DMS153 treated with DMSO at 0.1 percent for 48 hours (cell line): ENCODE results near the gene ZBTB11.
"Not testable (repeated sequence)": the region's sequence is repeated elsewhere in the genome, so short reads cannot be mapped to it uniquely, and the experiment has no call there.

Source experiments
- DNase-seq: peaks from one replicate; lab custom pipeline; 2025; ENCODE audit not compliant: unreplicated experiment; lab: John Stamatoyannopoulos, UW

ZBTB11 gene, protein sequence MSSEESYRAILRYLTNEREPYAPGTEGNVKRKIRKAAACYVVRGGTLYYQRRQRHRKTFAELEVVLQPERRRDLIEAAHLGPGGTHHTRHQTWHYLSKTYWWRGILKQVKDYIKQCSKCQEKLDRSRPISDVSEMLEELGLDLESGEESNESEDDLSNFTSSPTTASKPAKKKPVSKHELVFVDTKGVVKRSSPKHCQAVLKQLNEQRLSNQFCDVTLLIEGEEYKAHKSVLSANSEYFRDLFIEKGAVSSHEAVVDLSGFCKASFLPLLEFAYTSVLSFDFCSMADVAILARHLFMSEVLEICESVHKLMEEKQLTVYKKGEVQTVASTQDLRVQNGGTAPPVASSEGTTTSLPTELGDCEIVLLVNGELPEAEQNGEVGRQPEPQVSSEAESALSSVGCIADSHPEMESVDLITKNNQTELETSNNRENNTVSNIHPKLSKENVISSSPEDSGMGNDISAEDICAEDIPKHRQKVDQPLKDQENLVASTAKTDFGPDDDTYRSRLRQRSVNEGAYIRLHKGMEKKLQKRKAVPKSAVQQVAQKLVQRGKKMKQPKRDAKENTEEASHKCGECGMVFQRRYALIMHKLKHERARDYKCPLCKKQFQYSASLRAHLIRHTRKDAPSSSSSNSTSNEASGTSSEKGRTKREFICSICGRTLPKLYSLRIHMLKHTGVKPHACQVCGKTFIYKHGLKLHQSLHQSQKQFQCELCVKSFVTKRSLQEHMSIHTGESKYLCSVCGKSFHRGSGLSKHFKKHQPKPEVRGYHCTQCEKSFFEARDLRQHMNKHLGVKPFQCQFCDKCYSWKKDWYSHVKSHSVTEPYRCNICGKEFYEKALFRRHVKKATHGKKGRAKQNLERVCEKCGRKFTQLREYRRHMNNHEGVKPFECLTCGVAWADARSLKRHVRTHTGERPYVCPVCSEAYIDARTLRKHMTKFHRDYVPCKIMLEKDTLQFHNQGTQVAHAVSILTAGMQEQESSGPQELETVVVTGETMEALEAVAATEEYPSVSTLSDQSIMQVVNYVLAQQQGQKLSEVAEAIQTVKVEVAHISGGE

DNA sequence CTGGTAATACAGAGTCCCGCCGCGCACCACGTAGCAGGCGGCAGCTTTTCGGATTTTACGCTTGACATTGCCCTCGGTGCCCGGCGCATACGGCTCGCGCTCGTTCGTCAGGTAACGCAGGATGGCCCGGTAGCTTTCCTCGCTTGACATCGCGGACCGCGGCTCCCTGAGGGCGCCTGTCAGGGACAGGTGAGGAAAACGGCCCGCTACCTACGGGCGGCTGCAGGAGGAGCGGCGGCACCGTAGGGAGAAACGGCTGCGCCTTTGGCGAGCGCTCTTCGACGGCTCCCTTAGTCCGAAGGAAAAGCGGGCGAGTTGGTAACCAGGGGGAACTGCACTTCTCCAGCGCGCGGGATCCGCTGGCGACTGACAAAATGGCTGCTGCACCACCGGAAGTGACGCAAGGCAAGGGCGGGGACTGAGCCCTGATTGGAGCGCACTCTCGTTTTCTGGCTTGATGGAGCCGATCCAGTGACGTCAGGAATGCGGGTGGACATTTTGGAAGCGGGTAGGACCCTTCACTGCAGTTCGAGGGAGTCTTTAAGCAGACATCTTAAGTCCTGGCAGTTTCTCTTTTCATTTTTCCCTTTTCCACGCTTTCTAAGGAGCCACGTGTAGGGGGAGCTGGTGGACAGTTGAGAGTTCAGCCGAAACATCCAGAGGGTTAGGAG lies at the start of gene ZBTB11:
Gene ZBTB11 (minus strand): TSS at position 368 of the 671 bp plus-strand sequence. CDS start 218 bp downstream, at position 150.
- no peak for DNase-seq

DNA sequence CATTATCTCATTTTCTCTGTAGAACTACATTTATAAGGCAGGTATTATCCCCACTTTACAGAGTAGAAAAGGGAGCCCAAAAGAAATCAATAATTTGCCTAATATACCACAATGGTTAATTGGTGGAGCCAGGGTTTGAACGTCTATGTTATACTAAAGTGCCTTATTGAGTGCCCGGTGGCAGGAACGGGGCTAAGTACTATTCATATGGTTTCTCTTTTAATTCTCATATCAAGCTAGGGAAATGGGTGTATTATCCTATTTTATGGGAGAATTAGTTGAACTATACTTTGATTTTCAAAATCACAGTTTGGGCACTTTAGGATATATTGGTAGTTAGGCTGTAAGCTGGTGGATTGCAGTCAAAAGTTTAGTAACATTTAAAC lies 49.0 kb upstream of the ZBTB11 start:
- DNase-seq, result no peak

GRCh38 chr3:101725194-101725889 lies 48.4 kb upstream of the ZBTB11 start:
- DNase-seq, result peak; percentile 14

GRCh38 chr3:101724329-101725193 lies 47.6 kb upstream of the ZBTB11 start, which contains the start of gene CEP97:
Gene CEP97 (plus strand): TSS chr3:101724614. CDS start chr3:101724677, 63 bp downstream.
- DNase-seq, result peak; percentile 95

DNA sequence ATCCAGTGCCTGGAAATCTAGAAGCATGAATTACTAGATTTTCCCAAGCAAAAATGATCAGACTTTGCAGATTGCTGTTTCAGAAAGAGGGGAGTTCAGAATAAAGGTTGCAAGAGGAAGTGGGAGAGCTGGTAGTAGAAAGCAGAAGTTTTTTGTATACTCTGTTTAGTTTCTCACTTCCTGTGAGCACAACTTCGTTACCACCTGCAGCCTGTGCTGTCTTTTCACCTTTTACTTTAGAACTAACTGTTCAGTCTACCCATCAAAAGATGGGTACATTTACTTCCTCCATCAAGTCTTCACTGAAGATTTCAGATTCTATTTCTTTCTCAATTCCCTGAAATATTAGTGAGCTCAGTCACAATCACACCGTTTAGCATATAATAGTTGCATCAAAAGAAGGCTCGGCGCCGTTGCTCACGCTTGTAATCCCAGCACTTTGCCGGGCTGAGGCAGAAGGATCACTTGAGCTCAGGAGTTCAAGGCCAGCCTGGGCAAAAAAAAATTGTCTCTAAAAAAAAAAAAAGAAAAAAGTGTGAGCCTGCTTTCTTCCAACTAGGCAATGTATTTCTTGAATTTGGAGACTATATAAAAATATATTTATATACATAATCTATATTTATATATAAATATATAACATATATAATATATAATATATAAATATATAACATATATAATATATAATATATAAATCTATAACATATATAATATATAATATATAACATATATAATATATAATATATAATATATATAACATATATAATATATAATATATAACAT lies 45.7 kb upstream of the ZBTB11 start:
- no peak for DNase-seq

- DNase-seq, result no peak
These were observed 44.2 kb upstream of the ZBTB11 start for GRCh38 chr3:101720851-101721840.

GRCh38 chr3:101719604-101720185 lies 42.8 kb upstream of the ZBTB11 start:
- no peak for DNase-seq

GRCh38 chr3:101718455-101718854 lies 41.5 kb upstream of the ZBTB11 start:
- no peak for DNase-seq

GRCh38 chr3:101709126-101709525 lies 32.2 kb upstream of the ZBTB11 start:
- DNase-seq, result no peak

GRCh38 chr3:101704639-101705038 lies 27.7 kb upstream of the ZBTB11 start:
- not testable (repeated sequence) for DNase-seq

DNA sequence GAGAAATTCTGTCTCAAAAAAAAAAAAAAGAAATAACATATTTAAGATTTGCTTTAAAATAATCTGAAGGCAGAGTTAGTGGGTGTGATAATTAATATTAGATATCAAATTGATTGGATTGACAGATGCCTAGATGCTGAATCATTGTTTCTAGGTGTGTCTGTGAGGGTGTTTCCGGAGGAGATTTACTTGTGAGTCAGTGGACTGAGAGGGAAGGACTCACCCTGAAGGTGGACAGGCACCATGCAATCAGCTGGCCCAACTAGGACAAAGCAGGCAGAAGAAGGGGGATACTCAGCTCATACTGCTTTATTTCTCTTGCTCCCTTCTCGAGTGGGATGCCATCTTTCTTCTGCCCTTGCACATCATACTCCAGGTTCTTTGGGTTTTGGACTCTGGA lies 26.2 kb upstream of the ZBTB11 start:
- DNase-seq, result no peak

DNA sequence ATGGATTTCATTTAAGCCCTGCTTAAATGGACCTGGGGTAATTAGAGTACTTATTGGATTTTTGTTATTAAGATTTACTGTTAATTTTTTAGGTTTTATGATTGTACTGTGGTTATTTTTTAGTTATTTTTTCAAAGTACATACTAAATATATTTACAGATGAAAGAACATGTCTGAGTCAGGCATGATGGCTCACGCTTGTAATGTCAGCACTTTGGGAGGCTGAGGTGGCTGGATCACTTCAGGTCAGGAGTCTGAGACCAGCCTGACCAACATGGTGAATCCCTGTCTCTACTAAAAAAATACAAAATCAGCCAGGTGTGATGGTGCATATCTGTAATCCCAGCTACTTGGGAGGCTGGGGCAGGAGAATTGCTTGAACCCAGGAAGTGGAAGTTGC lies 25.8 kb upstream of the ZBTB11 start:
- no peak for DNase-seq

DNA sequence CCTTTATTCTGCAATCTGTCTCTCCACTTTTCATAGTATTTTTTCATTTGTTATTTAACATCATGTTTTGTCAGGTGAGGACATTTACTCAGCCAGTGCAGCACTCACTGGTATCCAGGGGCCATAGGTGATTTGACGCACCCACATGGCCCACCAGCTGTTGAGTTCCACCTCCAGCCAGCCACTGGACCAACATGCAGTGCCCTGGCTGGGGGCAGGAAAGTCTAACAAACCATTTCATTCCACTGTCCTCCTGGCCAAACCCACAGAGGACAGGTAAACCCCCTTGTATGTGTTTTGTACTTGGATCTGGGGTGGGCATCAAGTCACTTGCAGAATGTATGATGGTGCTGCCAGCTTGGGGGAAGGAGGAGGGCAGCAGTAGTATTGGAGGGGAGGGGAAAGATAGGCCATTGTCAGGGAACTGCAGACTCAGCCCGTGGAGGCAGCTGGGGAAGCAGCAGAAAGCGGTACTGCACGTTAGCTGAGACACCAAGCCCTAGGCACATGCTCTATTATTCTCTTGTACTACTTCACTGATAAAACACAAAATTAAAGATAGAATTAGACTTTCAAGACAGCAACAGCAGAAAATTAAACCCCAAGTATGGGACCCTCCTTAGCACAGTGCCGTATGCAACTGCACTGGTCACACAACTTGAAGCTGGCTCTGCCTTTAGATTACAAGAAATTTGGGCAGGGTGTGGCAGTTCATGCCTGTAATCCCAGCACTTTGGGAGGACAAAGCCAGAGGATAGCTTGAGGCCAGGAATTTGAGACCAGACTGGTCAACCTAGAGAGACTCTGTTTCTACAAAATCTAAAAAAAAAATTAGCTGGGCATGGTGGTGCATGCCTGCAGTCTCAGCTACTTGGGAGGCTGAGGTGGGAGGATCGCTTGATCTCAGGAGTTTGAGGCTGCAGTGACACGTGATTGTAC lies 25.0 kb upstream of the ZBTB11 start:
- DNase-seq, result no peak

DNA sequence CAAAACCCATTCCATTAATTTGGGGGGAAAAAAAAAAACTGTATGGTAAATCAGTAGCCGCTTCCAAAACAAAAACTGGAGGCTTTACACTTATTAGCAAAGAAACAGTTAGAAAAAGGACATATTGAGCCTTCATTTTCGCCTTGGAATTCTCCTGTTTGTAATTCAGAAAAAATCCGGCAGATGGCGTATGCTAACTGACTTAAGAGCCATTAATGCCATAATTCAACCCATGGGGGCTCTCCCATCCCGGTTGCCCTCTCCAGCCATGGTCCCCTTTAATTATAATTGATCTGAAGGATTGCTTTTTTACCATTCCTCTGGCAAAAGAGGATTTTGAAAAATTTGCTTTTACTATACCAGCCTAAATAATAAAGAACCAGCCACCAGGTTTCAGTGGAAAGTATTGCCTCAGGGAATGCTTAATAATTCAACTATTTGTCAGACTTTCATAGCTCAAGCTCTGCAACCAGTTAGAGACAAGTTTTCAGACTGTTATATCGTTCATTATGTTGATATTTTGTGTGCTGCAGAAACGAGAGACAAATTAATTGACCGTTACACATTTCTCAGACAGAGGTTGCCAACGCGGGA lies 18.9 kb upstream of the ZBTB11 start:
- no peak for DNase-seq

DNA sequence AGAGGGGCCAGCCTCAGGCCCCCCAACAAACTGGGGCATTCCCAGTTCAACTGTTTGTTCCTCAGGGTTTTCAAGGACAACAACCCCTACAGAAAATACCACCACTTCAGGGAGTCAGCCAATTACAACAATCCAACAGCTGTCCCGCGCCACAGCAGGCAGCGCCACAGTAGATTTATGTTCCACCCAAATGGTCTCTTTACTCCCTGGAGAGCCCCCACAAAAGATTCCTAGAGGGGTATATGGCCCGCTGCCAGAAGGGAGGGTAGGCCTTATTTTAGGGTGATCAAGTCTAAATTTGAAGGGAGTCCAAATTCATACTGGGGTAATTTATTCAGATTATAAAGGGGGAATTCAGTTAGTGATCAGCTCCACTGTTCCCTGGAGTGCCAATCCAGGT lies 17.9 kb upstream of the ZBTB11 start:
- not testable (repeated sequence) for DNase-seq

DNA sequence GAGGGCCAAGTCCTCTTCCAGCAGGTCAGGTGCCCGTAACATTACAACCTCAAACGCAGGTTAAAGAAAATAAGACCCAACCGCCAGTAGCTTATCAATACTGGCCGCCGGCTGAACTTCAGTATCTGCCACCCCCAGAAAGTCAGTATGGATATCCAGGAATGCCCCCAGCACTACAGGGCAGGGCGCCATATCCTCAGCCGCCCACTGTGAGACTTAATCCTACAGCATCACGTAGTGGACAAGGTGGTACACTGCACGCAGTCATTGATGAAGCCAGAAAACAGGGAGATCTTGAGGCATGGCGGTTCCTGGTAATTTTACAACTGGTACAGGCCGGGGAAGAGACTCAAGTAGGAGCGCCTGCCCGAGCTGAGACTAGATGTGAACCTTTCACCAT lies 16.6 kb upstream of the ZBTB11 start:
- not testable (repeated sequence) for DNase-seq
